Duodenal mucosa (tissue), 2 donors: ENCODE measurements around the gene NOSTRIN.
"Not testable (repeated sequence)": the region's sequence is repeated elsewhere in the genome, so short reads cannot be mapped to it uniquely, and the experiment has no call there.

Source experiments
- H3K27ac ChIP-seq: one replicate; pipeline ENCODE4 v1.7.0; 2013; ENCODE audit warnings: low read depth, low read length
- H3K27me3 ChIP-seq, 2 donors: one replicate each; pipeline ENCODE4 v1.7.0; 2013; ENCODE audit warnings: low read length in 2 of 2, control low read depth in 1 of 2; ENCODE audit not compliant: insufficient read depth in 2 of 2, control insufficient read depth in 1 of 2
- H3K36me3 ChIP-seq, 2 donors: one replicate each; pipeline ENCODE4 v1.7.0; 2013; ENCODE audit warnings: low read length in 2 of 2, control low read depth in 1 of 2; ENCODE audit not compliant: insufficient read depth in 2 of 2, control insufficient read depth in 1 of 2
- H3K4me1 ChIP-seq, 2 donors: one replicate each; pipeline ENCODE4 v1.7.0; 2013; ENCODE audit warnings: low read length in 2 of 2, control low read depth in 1 of 2; ENCODE audit not compliant: insufficient read depth in 2 of 2, control insufficient read depth in 1 of 2
- H3K4me3 ChIP-seq, 2 donors: one replicate each; pipeline ENCODE4 v1.7.0; 2013; ENCODE audit warnings: low read length in 2 of 2, low read depth in 1 of 2
- H3K9ac ChIP-seq, 2 donors: one replicate each; pipeline ENCODE4 v1.7.0; 2013; ENCODE audit warnings: low read length in 2 of 2, low read depth in 1 of 2
- H3K9me3 ChIP-seq, 2 donors: one replicate each; pipeline ENCODE4 v1.7.0; 2013; ENCODE audit warnings: low read length in 2 of 2, control low read depth in 1 of 2; ENCODE audit not compliant: control insufficient read depth in 1 of 2

NOSTRIN gene, protein sequence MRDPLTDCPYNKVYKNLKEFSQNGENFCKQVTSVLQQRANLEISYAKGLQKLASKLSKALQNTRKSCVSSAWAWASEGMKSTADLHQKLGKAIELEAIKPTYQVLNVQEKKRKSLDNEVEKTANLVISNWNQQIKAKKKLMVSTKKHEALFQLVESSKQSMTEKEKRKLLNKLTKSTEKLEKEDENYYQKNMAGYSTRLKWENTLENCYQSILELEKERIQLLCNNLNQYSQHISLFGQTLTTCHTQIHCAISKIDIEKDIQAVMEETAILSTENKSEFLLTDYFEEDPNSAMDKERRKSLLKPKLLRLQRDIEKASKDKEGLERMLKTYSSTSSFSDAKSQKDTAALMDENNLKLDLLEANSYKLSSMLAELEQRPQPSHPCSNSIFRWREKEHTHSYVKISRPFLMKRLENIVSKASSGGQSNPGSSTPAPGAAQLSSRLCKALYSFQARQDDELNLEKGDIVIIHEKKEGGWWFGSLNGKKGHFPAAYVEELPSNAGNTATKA

DNA sequence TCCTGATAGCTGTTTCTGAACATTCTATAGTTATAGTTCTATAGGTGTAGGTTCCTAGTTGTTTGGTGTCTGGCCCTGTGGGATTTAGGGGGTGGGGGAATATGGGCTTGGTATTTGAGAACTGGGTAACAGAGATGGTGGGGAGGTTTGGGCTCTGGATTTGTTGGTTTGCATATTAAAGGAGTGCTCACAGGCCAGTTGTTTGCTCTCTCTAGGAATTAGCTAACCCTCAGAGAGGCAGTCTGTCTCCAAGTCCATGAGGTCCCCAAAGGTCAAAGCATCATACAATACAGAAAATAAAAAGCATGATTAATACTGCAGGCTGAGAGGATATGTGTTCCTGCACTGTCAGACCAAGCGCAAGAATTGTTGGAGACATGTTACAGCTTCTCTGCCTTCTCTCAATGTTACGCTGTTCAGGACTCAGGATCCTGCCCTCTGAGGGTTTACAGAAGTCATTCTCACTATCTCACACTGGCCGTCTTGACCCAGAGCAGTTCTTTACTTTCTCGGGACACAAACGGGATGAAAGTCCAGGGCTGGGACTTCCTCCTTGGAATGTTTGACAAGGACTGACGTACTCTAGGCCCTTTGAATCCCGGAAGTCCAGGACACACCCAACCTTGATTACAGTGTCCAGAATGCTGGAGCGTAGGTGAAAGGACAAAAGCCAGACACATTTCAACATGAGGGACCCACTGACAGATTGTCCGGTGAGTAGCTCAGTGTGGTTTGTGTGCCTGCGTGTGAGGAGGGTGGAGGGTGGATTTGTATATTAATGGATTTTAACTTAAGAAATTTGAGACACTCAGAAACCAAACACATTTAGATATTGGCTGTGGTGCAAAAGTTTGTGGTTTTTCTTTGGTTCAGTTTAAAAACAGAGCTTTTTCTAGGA lies at the start of gene NOSTRIN:
NOSTRIN (plus strand) TSS at position 677 of the 898 bp plus-strand sequence; CDS start at position 687, 10 bp downstream.
- Histone ChIP-seq H3K4me3 (peak within 1 kb of the TSS; percentile 68 to 69), H3K36me3 (no peaks in the 10 kb centered on the region), H3K27ac (peak within 1 kb of the TSS; percentile 74), H3K4me1 (peaks cover 30 to 37% of the 10 kb centered on the region in 2 donors), H3K9me3 (no peaks in the 10 kb centered on the region), H3K9ac (peak within 1 kb of the TSS; percentile 55 to 71), H3K27me3 (no peaks in the 10 kb centered on the region)

DNA sequence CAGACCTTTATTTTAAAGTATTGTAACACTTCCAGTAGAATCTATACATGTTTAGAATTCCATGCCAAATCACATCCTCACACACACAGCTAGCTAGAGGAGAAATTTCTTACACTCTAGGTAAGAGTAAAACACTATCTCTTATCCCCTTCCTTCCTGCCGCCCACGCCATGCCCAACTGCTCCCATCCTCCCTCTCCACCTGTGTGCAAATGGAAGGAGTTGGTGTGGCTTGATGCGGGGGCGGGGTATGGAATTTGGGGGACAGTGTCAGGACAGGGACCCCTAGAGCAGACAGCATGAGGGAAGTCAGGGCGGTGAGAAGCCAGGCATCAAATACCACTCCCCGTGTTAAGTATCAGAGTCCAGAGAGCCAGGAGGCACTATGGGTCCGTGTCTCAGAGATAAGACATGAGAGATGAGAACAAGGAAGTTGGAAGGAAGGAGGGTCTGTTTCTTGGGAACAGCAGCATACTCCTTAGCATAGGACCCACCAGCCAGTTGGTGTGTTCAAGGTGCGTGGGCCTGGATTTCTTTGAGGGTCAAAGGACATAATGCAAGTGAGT lies 48.6 kb upstream of the NOSTRIN start:
- Histone ChIP-seq H3K9me3 (no peaks in the 10 kb centered on the region), H3K9ac (no peak overlapping the region), H3K27me3 (no peaks in the 10 kb centered on the region), H3K4me1 (peaks cover 24 to 35% of the 10 kb centered on the region in 2 donors), H3K27ac (no peak overlapping the region), H3K4me3 (peak overlapping the region in 1 of 2 donors; percentile 11), H3K36me3 (peaks cover 0 to 5% of the 10 kb centered on the region in 2 donors)

DNA sequence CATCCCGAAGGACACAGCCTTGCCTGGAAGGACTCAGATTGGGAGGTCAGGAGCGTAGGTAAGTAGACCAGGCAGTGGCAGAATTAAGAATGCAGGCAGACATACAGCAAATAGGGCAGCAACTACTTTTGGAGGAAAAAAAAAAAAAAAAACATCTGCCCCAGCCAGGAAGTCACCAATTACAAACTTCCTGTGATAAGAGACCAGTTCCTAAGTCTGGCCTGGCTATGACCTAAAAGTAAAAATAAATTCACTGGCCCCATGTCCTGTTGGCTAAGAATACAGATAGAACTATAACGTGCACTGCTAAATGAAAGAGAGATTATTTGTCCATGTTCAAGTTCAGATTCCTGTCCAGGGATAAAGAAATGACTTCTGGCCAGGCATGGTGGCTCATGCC lies 45.2 kb upstream of the NOSTRIN start:
- Histone ChIP-seq H3K9me3 (no peaks in the 10 kb centered on the region), H3K36me3 (peaks cover 0 to 5% of the 10 kb centered on the region in 2 donors), H3K4me3 (no peak overlapping the region), H3K27ac (no peak overlapping the region), H3K27me3 (no peaks in the 10 kb centered on the region), H3K4me1 (peaks cover 21 to 26% of the 10 kb centered on the region in 2 donors), H3K9ac (no peak overlapping the region)

DNA sequence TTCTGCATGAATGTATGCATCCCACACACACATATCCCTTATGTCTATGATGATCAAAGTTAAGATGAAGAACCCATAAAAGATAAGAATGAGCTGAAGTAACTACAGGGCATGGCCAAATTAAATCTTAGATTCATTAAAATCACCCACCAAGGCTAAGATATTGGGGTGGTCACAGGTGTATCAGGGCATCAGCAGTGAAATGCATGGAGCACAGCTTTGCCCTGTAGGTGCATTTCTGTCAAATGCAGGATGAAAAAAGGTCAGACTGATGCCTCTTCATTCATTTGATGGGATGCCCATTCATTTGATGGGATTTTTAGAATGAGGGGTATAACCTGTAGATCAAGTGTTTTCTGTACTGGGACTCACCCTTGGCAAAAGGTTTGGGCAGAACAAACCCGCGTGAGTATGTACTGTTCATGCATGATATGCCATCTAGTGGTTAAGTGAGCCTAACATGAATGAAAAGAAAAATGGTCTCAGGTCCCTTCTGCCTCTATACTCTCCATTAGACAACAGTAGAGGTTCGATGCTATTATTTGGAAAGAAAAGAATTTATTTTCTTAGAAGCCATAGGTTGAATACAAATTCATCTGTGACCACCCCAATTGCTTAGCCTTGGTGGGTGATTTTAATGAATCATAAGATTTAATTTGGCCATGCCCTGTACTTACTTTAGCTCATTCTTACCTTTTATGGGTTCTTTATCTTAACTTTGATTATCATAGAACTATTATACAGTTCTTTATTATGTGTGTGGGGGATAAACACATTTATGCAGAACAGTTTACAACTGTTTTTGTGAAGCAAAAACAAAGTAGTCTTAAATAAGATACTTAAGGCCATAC lies 43.2 kb upstream of the NOSTRIN start:
- no peaks in the 10 kb centered on the region for H3K27me3 ChIP-seq
- peaks cover 16 to 21% of the 10 kb centered on the region in 2 donors for H3K4me1 ChIP-seq
- H3K4me3 ChIP-seq, result no peak overlapping the region
- H3K36me3 ChIP-seq, result peaks cover 3 to 5% of the 10 kb centered on the region in 2 donors
- no peaks in the 10 kb centered on the region for H3K9me3 ChIP-seq
- H3K9ac ChIP-seq, result no peak overlapping the region
- no peak overlapping the region for H3K27ac ChIP-seq

DNA sequence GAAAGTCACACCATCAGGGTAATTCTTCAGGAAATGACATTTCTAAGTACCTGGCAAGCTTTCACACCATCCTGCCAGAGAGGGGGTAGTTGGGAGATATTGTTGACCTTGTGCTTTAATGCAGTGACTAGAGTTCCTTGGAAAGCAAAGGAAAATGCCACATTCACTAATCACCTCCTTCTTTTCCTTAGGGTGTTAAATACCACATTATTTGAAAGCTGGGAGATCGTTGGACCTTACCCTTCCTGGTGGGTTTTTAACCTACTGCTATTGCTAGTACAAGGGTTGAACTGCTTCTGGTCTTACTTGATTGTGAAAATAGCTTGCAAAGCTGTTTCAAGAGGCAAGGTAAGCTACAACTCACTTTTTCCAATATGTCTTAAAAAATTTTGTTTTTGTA lies 37.0 kb upstream of the NOSTRIN start:
- no peaks in the 10 kb centered on the region for H3K9me3 ChIP-seq
- H3K36me3 ChIP-seq, result peaks cover 0 to 21% of the 10 kb centered on the region in 2 donors
- no peaks in the 10 kb centered on the region for H3K27me3 ChIP-seq
- no peak overlapping the region for H3K9ac ChIP-seq
- H3K27ac ChIP-seq, result no peak overlapping the region
- no peaks in the 10 kb centered on the region for H3K4me1 ChIP-seq
- H3K4me3 ChIP-seq, result no peak overlapping the region

DNA sequence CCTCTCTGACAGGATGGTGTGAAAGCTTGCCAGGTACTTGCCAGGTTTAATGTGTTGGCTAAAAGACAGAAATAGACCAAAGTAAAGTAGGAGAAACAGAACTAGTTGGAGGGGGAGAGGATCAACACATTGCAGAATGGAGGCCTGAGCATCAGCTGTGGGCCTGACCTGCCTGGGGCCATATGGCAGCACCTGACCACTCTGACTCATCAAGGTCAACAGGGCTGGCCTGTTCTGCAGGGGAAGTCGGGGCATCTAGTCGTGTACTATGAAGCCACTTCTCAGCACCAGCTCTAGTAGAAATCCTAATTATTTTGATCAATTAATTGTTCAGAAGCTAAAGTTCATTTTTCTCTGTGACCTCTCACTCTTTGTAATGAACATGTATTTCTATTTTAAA lies 35.8 kb upstream of the NOSTRIN start:
- H3K36me3 ChIP-seq, result peaks cover 0 to 21% of the 10 kb centered on the region in 2 donors
- H3K9ac ChIP-seq, result no peak overlapping the region
- no peak overlapping the region for H3K27ac ChIP-seq
- no peak overlapping the region for H3K4me3 ChIP-seq
- no peaks in the 10 kb centered on the region for H3K27me3 ChIP-seq
- H3K9me3 ChIP-seq, result no peaks in the 10 kb centered on the region
- H3K4me1 ChIP-seq, result no peaks in the 10 kb centered on the region

DNA sequence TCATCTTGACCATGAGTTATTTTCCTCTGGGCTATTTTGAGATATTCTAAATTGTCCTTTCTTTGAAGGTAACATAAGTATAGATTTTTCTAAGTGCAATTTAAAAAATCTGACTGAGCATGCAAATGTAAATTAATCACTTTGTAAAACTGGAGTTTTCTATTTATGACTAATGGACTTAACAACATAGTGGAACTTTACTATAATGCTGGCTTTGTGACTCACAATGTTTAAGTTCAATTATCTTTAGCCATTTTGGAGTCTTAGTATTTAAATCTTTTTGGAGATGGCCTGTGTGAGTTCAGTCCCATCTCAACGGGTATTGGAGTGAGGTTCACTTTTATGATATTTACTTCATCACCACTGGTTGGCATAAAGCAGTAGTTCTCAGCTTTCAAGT lies 35.2 kb upstream of the NOSTRIN start:
- no peaks in the 10 kb centered on the region for H3K4me1 ChIP-seq
- H3K9me3 ChIP-seq, result no peaks in the 10 kb centered on the region
- H3K9ac ChIP-seq, result no peak overlapping the region
- H3K4me3 ChIP-seq, result no peak overlapping the region
- H3K36me3 ChIP-seq, result peaks cover 0 to 21% of the 10 kb centered on the region in 2 donors
- H3K27ac ChIP-seq, result no peak overlapping the region
- H3K27me3 ChIP-seq, result no peaks in the 10 kb centered on the region

DNA sequence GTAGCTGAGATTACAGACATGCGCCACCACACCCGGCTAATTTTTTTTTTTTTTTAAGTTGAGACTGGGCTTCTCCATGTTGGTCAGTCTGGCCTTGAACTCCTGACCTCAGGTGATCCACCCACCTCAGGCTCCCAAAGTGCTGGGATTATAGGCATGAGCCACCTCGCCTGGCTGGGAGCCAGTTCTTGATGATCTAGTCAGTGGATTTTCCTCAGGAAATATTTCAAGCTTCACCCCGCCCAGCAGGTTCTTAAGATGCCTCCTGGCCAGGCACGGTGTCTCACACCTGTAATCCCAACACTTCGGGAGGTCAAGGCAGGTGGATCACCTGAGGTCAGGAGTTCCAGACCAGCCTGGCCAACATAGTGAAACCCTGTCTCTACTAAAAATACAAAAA lies 34.1 kb upstream of the NOSTRIN start:
- not testable (repeated sequence) for H3K27ac ChIP-seq, H3K27me3 ChIP-seq, H3K9ac ChIP-seq, H3K4me1 ChIP-seq, H3K9me3 ChIP-seq, H3K4me3 ChIP-seq
- peaks cover 0 to 21% of the 10 kb centered on the region in 2 donors for H3K36me3 ChIP-seq

DNA sequence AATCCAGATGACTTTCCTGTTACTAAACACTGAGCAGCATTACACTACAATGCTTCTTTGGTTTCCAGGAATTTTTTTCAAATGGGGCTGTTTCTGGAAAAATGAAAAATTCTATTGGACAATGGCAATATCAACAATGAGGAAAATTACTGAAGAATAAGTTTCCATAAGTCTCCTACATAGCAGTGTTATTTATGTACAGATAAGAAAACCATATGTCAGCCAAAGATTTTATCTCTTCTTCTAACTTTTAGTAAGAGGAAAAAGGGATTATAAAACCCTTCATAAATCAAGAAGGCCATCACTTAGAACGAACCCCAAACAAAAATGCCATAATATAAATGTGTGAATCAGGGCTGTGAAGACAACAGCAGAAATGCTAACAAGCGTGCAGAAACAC lies 31.6 kb upstream of the NOSTRIN start:
- Histone ChIP-seq H3K27me3 (no peaks in the 10 kb centered on the region), H3K27ac (no peak overlapping the region), H3K36me3 (peaks cover 0 to 19% of the 10 kb centered on the region in 2 donors), H3K9me3 (no peaks in the 10 kb centered on the region), H3K4me3 (no peak overlapping the region), H3K9ac (no peak overlapping the region), H3K4me1 (no peaks in the 10 kb centered on the region)
